Activated naive CD4-positive, alpha-beta T cell treated with anti-CD3 and anti-CD28 coated beads, Interleukin-2, amount 50 U/mL, for 16 hours (primary cell): ENCODE results near the gene RESP18.
A peak's percentile ranks its signal among the peaks of the same experiment; 100 is the strongest.
"Not testable (repeated sequence)": the region's sequence is repeated elsewhere in the genome, so short reads cannot be mapped to it uniquely, and the experiment has no call there.

Experiments
- DNase-seq: peaks from one replicate; pipeline ENCODE4 v3.0.0-alpha.2; 2020

The RESP18 gene

DNA sequence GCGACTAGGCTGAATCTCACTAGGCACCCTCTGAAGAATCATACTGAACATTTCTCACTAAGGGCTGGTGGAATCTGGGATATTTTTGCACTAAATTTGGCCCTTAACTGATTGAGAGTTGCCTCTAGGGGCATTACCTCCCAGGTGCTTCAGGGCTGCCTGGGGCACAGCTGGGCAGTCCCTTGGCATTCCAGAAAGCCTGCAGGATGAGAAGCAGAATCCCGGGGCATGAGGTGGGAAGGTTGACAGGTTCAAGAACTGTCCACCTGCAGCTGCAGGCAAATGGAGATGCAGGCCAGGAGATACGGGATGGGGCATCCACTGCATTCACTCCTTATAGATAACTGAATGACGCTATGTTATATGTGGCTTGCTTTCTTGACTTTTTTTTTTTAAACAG is 7.4 kb downstream of the RESP18 start:
- no peak for DNase-seq

DNA sequence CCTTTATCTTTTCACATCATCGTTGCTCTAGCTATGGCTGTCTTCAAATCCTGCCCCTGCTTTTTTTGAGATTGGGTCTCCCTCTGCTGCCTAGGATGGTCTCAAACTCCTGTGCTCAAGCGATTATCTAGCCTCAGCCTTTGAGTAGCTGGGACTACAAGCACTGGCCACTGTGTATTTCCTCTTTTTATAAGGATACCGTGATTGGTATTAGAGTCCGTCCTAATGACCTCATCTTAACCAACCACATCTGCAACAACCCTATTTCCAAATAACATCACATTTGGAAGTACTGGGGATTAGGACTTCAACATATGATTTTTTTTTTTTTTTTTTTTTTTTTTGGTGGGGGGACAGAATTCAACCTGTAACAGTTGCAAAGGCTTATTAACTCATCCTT is 9.1 kb downstream of the RESP18 start:
- DNase-seq = no peak

DNA sequence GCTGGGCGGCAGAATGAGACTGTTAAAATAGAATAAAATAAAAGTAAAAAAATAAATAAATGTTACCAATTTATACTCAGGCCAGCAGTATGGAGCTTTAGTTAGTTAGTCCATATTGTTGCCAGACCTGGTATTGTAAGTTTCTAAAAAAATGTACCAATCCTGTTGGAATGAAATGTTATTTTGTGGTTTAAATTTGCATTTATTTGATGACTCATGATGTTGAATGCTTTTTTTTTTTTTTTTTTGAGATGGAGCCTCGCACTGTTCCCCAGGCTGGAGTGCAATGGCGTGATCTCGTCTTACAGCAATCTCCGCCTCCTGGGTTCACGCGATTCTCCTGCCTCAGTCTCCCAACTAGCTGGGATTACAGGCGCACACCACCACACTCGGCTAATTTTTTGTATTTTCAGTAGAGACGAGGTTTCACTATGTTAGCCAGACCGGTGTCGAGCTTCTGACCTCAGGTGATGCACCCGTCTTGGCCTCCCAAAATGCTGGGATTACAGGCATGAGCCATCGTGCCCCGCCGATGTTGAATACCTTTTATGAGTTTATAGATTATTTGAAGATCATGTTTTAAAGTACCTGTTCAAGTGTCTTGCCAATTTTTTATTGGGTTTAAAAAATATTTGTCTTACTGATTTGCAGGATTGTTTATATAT is 17.6 kb downstream of the RESP18 start:
- DNase-seq = no peak

DNA sequence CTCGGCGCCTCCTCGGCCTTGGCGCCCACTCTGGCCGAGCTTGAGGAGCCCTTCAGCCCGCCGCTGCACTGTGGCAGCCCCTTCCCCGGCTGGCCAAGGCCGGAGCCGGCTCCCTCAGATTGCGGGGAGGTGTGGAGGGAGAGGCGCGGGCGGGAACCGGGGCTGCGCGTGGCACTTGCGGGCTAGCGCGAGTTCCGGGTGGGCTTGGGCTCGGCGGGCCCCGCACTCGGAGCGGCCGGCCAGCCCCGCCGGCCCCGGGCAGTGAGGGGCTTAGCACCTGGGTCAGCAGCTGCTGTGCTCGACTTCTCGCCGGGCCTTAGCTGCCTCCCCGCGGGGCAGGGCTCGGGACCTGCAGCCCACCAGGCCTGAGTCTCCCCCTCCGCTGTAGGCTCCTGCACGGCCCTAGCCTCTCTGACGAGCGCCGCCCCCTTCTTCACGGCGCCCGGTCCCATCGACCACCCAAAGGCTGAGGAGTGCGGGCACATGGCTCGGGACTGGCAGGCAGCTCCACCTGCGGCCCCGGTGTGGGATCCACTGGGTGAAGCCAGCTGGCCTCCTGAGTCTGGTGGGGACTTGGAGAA is 19.8 kb downstream of the RESP18 start:
- not testable (repeated sequence) for DNase-seq

DNA sequence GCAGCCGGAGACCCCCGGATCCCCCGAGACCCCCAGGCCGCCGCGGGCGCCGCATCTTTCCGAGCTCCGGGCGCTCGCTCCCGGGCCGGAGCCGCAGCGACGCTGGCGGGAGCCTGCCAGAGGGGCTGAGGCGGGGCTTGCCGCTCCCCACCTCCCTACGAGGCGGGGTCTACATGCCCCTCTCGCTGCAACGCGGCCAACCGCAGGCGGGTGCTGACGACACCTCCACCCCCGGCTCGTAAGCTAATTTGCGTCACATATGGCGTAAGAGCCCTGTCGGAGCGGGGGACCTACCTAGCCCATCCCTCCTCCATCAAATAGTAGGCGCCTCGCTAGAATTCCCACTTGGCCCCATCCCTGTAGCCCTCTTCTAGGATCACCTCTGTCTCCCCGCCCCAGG is 23.3 kb downstream of the RESP18 start, which contains the start of gene PTPRN:
TSS of gene PTPRN (minus strand) at position 124 of the 400 bp plus-strand sequence. CDS start at position 55, 69 bp downstream.
- DNase-seq = no peak

DNA sequence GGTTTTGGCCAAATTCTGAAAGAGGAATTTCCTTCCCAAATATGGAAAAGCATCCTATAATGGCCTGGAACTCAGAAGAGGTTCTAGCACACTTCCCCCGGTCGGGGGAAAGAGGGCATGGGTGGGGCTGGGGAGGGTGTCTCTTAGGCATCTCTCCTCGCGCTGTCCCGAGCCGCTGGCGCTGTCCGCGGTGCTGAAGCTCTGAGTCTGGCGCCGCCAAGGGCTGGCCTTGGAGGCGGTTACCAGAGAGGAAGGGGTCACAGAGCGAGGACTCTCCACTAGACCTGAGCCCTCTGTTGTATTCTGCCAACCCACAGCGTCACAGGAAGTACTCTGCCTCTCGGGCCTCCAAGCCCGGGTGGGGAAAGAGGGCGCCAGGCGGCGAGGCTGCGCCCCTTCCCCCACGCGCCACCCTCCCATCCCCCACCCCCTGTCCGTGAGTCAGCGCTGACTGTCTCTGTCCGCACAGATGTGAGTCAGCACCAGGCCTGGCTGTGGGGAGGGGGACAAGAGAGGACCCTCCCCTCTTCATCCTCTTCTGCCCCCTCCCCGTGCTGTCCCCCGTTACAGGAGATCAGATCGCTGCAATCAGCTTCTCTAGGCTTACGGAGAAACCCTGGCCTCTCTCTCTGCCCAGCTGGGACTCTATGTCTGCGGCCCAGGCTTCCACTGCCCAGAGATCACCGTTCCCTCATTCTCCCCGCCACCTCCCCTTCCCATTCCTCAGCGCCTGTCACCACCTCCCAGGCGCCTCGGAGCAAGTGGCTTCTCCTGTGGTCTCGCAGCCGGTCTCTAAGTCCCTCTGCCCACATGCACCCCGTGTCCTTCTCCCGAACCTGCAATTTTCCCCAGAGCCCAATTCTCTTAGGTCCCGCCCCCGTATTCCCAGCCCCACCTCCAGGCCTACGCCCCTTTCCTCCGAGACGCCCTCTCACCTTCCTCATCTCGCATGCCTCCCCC is 24.1 kb downstream of the RESP18 start:
- DNase-seq = peak; percentile 72

DNA sequence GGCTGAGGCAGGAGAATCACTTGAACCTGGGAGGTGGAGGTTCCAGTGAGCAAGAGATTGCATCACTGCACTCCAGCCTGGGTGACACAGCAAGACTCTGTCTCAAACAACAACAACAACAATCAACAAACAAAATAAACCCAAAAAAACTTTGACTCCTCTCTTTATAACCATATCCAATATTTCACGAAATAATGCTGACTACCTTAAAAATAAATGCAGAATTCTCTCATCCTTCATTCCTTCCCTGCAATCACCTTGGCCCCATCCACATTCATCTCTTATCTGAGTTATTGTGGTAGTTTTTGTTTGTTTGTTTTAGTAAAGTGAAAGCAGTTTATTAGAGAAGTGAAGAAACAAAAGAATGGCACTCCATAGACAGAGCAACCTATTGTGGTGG is 26.5 kb downstream of the RESP18 start:
- DNase-seq = no peak

DNA sequence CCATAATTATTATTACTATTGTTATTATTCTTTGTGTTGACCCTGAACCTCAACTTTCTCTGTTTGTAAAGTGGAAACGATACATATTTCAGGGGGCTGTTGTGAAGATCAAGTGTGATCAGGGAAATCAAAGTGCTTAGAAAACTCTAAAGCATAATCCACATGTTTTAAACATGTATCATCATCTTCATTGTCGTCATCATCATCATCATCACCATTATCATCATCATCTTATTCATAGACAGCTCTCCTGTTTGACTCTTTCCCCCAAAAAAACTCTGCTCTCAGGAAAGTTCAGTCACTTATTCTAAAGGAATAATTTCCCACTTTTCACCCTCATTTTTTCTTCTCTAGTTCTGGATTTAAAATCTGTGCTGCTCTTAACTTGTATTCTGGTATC is 28.3 kb downstream of the RESP18 start:
- DNase-seq = no peak

DNA sequence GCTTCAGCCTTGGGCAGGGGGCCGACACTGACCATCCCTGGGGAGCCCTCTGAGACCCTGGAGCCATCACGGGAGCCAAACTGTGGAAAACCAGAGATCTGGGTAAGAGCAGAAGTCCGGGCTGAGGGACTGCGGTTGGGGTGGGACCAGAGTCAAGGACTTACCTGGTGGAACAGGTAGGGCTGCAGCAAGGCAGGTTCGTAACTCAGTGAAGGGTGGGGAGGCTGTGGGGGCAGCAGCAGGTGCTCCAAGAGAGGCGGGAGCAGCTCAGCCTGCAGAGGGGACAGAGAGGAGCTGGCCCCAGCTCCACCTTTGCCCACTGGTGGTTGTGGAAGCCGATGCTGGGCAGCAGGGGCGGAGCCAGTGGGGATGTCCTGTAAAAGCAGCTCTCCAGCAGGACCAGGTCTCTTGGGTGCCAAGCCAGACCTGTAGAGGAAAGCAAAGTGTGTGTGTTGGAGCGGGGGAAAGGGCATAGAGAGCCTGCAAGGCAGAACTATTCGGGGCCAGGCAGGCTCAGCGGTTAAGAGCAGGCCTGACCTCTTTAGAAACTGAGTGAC is 30.1 kb downstream of the RESP18 start:
- DNase-seq = no peak

DNA sequence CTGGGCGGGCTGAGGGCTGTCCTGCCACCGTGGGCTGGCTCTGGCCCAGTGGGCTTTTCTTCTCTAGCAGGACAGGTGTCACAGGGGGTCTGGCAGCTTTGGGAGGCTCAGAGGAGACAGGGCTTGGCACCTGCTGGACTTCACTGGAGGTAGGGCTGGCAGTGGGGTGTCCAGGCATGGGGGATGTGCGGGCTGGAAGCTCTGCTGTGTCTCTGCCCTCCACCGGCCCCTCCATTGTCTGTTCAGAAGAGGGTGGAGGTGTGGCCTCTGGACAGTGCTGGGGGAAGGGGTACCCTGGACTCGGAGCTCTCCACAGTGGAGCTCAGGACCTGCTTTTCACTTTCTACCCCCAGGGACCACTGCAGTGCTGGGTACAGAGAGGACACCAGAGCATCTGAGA is 32.5 kb downstream of the RESP18 start:
- no peak for DNase-seq

DNA sequence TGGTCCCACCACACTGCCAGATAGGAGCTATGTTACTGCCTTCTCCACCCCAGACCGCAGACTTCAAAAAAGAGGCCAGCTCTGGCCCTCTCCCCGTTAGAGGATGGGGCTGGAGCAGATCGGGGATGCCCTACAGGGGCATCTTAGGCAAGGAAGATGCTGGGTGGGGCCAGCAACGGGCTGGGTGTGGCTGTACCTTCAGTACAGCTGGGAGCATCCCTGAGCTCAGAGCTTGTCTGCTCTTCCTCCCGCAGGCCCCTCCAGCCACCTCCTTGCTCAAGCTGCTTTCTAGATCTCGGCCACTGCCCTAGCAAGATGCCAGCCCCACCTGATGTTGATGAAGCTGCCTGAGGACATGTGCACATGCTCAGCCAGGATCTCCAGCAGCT is 33.2 kb downstream of the RESP18 start:
- no peak for DNase-seq

DNA sequence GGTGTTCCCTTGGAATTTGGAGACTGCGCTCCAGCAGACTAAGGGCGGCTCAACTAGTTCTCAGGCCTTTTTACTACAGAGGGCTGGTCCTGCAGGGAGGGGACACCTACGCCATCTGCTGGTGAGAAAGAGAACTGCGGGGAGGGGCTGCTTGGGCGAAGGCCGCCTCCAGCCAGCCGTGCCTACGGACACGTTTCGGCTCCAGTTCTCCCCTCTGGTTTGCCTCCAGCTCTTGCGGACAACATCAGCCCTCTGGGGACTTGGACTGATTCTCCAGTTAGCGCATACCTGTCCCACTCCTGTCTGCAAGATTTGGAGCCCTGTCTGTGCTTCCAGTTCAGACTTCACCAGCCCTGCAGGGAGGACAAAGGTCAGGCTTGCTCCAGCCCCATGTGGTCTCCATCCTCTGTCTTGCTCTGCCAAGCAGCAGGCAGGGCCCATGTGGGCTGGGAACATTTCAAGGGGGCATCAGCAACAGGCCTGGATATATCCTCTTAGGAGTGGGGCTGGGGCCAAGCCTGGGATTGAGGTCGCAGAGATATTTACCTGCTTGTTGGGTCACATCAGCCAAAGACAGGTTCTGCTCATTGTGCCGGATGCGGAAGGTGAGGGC is 33.7 kb downstream of the RESP18 start:
- peak; percentile 89 for DNase-seq

DNA sequence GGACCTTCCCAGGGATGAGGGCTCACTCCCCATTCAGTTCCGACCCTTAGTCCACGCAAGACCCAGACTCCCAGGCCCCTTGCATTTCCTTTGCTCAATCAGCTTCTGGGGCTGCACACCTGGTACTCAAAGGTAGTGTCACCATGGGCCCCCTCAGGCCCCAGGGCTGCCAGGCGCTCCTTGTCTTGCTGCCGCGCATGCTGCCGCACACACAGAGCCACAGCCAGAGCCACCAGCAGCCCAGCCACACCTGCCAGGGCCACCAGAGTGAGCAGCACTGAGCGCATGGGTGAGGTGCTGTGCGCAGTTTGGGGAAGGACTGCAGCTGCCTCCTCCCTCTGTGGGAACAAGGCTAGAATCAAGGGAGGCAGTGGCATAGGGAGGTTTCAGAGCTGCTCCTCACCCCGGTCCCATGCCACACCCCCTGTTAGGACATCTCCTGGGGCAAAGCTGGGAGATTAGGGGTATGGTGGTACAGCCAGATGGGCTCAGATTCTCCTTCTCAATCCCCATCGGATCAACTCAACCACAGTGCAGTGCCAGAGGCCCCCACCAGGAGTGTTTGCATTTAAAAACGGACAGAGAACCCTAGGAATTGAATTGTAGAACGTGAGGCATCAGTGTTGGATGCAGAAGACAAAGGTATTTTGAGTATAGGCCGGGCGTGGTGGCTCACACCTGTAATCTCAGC is 34.6 kb downstream of the RESP18 start:
- DNase-seq = no peak

DNA sequence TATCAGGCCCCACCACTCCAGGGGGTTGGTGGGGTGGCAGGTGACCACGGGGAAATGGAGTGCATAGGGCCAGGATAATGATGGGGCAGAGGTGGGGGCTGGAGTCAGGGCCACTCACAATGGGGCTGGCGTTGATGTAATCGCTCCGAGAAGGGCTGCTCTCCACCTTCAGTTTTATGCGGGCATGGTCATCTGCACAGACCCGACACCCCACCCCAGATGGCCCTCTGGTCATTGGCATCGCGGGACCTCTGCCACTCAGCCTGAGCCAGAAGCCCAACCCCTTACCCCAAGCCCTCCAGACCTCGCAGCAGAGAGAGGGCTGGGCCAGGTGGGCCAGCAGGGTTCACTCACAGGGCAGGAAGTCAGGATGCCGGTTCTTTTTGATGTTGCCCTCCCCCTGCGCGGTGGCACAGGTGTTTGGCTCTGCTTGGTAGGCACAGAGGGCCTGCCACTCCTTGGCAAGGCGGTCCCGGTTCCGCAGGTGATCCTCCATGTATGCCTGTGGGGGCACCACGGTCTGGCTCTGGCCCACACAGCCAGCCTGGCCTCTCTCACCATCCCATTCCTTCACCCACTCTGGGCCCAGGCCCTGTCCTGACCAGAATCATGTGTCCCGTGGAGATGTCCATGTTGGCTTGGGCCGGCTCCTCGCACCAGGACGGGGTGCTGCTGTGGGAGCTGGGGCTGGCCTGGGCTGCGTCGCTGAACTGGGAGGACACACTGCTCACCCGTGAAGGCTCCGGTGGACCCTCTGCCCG is 35.7 kb downstream of the RESP18 start:
- DNase-seq = no peak

DNA sequence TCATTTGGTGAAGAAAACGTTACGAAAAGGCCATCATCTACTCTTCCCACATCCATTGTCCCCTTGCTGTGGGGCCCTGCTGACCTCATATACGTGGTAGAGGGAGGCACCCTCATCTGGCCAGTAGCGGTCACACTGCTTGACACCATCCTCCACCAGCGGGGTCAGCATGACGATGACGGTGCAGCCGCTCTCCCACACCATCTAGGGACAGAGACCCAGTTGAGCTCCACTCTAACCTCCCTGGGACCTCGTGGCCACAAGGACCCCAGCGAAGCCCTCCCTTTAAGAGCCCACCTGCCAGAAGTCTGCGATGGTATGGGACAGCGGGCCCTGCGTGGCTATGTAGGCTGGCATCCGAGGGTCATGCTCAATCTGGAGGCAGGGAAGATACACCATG is 36.4 kb downstream of the RESP18 start:
- no peak for DNase-seq

DNA sequence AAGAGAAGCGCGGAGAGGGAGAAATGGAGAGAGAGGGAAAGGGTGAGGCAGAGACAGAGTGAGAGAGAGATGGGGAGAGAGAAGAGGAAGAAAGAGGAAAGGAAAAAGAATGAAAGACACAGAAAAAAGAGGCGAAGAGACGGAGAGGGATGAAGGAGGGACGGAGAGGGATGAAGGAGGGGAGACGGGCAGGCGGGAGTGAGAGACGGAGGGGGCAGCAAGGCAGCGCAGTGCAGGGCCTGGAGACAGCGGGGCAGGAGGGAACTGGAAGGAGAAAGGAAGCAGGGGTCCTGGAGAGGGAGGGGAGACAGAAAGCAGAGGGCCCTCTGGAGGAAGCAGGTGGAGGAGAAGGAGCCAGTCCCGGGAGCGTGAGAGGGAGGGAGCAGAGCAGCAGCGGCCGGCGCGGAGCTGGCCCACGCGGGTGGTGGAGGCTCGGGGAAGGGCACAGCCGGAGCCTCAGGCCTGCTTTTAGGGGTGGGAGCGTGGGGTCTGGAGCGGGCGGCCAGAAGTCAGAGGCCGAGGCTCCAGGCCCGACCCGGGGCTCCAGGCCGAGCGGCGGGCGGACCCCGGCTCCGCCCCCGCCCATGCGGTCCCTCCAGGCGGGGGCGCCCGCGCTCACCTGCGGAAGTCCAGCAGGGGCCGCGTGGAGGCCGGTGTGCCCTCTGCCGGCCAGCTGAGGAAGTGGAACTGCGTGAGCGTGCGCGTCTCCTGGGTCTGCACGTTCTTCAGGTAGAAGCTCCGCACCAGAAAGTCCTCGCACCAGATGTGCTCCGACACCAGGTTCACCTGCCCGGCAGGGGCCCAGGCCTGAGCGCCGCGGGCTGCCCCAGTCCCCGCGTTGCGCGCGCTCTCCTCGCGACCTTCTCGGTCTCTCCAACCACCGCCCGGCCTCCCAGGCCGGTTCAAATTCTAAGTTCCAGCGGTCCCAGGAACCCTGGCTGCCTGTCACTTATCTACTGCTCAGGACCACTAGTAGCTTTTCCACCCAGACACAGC is 37.9 kb downstream of the RESP18 start:
- DNase-seq = peak; percentile 89

DNA sequence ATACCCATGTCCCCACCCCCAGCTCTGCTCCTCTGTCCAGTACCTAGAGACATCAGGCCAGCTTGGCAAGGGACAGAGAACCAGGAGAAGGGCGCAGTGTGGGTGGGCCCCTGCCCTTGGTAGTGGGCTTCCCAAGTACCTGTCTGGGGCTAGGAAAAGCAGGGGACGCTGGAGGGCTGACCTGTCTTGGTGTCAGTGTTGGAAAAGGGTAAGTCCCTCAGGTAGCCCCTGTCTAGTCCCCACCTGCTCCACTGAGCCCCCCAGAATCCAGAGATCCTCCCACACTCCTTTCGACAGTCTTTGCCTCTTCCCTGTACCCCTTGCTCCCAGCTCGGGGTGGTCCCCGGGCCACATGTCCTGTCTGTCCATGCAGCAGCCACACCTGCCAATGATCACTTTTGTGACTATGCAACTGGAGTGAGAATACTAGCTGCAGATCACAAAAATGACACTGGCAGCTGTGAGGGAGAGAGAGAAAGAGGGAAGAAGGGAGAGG is 38.8 kb downstream of the RESP18 start:
- no peak for DNase-seq

DNA sequence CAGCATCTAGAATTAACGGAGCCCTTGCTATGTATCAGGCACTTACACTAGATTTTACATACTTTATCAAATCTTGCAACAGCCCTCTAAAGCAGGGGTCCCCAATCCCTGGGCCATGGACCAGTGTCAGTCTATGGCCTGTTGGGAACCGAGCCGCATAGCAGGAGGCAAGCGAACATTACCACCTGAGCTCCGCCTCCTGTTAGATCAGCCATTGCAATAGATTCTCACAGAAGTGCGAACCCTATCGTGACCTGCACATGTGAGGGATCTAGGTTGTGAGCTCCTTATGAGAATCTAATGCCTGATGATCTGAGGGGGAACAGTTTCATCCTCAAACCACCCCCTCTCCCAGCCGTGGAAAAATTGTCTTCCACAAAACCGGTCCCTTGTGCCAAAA is 39.9 kb downstream of the RESP18 start:
- DNase-seq = no peak

DNA sequence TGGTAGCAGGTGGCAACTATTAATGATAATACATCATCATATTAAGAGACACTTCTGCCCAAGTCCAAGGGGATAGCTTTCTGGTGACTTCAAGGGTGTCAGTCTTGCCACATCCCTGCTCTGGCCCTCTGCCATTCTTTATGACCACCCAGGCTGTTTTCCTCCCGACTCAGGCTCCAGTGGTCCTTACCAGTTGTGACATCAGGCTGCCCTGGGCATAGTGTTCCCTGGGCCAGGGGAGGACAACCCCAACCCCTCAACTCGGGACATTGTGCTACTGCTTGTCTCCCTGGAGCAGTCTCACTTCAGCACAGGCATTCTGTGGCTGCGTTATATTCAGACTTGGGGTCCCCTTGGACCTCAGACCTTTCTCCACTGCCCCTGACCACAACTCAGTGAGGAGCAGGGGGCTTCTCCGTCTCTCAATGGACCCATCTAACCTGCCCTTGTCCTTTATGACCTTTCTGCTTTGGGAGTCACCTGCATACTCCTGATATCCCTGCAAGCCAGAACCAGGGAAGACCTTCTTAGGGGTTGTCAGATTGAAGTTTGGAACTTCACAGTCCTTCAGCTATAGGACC is 40.5 kb downstream of the RESP18 start:
- DNase-seq = no peak

DNA sequence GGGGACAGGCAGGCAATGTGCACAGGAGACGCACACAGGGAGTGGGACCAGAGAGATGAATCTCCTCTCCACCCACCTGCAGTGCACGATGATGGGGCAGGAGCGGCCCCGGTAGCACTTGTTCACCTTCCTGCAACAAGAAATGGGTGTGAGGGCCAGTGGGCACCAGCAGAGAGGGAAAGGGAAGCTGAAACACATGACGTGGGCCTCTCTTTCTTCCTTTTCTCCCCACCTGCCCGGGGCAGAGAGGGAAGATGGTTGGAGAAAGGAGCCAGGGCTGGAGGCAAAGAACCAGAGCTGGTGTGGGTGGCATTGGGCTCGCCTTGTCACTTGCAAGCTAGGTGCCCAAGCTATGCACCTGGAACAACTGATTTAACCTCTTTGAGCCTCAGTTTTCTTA is 41.1 kb downstream of the RESP18 start:
- DNase-seq = no peak
